Measurements from ENCODE around the gene SPTBN1. TPM values are rescaled to one million over a fixed set of nuclear protein-coding genes. Genes with fewer than 3 reads are reported as not detected.
A peak's percentile ranks its signal among the peaks of the same experiment; 100 is the strongest.

SPTBN1 gene
- total RNA-seq, 4 donors from 2014 or later: 171 to 293 (median 247) TPM

- Histone ChIP-seq H3K36me3 (no peaks in the 10 kb centered on the region), H3K27me3 (no peaks in the 10 kb centered on the region), H3K27ac (no peak overlapping the region), H3K4me3 (no peak overlapping the region), H3K4me1 (peaks cover 0 to 10% (median 0%) of the 10 kb centered on the region in 4 donors), H3K9me3 (no peaks in the 10 kb centered on the region)
- no peak for DNase-seq
- no peak for TF ChIP-seq POLR2A (IDR thresholded peaks at IDR 0.05)
- TF ChIP-seq CTCF (IDR thresholded peaks at IDR 0.05): no peak
These were observed 62.3 kb downstream of the SPTBN1 start for GRCh38 chr2:54518430-54518829.

GRCh38 chr2:54519841-54520459, 63.8 kb downstream of the SPTBN1 start:
- no peaks in the 10 kb centered on the region for H3K9me3 ChIP-seq
- H3K4me1 ChIP-seq: peaks cover 0 to 16% (median 0%) of the 10 kb centered on the region in 4 donors
- no peak overlapping the region for H3K4me3 ChIP-seq
- no peak for DNase-seq
- no peaks in the 10 kb centered on the region for H3K27me3 ChIP-seq
- TF ChIP-seq CTCF (IDR thresholded peaks at IDR 0.05): no peak
- TF ChIP-seq POLR2A (IDR thresholded peaks at IDR 0.05): no peak
- H3K27ac ChIP-seq: no peak overlapping the region
- H3K36me3 ChIP-seq: no peaks in the 10 kb centered on the region

GRCh38 chr2:54520687-54521086, 64.6 kb downstream of the SPTBN1 start:
- Histone ChIP-seq H3K36me3 (no peaks in the 10 kb centered on the region), H3K27me3 (no peaks in the 10 kb centered on the region), H3K9me3 (no peaks in the 10 kb centered on the region), H3K4me1 (peaks cover 0 to 16% (median 0%) of the 10 kb centered on the region in 4 donors), H3K4me3 (no peak overlapping the region), H3K27ac (no peak overlapping the region)
- DNase-seq: no peak
- TF ChIP-seq CTCF (IDR thresholded peaks at IDR 0.05) (no peak), POLR2A (IDR thresholded peaks at IDR 0.05) (no peak)

GRCh38 chr2:54522624-54523281, 66.6 kb downstream of the SPTBN1 start:
- peaks cover 0 to 16% (median 0%) of the 10 kb centered on the region in 4 donors for H3K4me1 ChIP-seq
- no peaks in the 10 kb centered on the region for H3K9me3 ChIP-seq
- DNase-seq: peak; percentile 55 to 77 (median 61)
- H3K4me3 ChIP-seq: no peak overlapping the region
- peaks cover 0 to 6% (median 0%) of the 10 kb centered on the region in 3 donors for H3K36me3 ChIP-seq
- TF ChIP-seq CTCF (IDR thresholded peaks at IDR 0.05) (peak; percentile 54 to 85 (median 73)), POLR2A (IDR thresholded peaks at IDR 0.05) (no peak)
- H3K27me3 ChIP-seq: no peaks in the 10 kb centered on the region
- H3K27ac ChIP-seq: no peak overlapping the region

- TF ChIP-seq POLR2A (IDR thresholded peaks at IDR 0.05): no peak
- TF ChIP-seq CTCF (IDR thresholded peaks at IDR 0.05): no peak
- no peaks in the 10 kb centered on the region for H3K27me3 ChIP-seq
- H3K27ac ChIP-seq: peak overlapping the region in 1 of 4 donors; percentile 29
- H3K9me3 ChIP-seq: no peaks in the 10 kb centered on the region
- no peak for DNase-seq
- H3K4me1 ChIP-seq: peaks cover 0 to 16% (median 0%) of the 10 kb centered on the region in 4 donors
- H3K36me3 ChIP-seq: peaks cover 0 to 6% (median 0%) of the 10 kb centered on the region in 3 donors
- H3K4me3 ChIP-seq: no peak overlapping the region
These were observed 67.3 kb downstream of the SPTBN1 start for GRCh38 chr2:54523324-54523959.
